ENCODE results near the gene RXFP3. TPM values are rescaled to one million over a fixed set of nuclear protein-coding genes. Genes with fewer than 3 reads are reported as not detected.

RXFP3 gene
- under 0.01 TPM in 1 of 2 replicates, not detected in the other for total RNA-seq

GRCh38 chr5:33936381-33937016, at the start of gene RXFP3:
Gene RXFP3 (plus strand): TSS chr5:33936386. CDS start chr5:33936741, 355 bp downstream.

GRCh38 chr5:33891788-33892619, 44.2 kb upstream of the RXFP3 start, which contains the start of gene ADAMTS12:
Gene ADAMTS12 (minus strand): TSS chr5:33891990. CDS start chr5:33891856, 134 bp downstream.

GRCh38 chr5:33984671-33985124, 48.5 kb downstream of the RXFP3 start, which contains the start of gene SLC45A2:
Gene SLC45A2 (minus strand): TSS chr5:33984693. CDS start chr5:33984583, 110 bp downstream.

Other genes with a start within 250 kb of the RXFP3 start
- 14.7 and 16.3 TPM in 2 replicates for gene ADAMTS12, start 44.4 kb upstream of the RXFP3 start, total RNA-seq
- gene SLC45A2, start 48.3 kb downstream of the RXFP3 start, total RNA-seq = under 0.01 TPM in 1 of 2 replicates, not detected in the other
- 12.4 and 13.2 TPM in 2 replicates for gene AMACR, start 71.7 kb downstream of the RXFP3 start, total RNA-seq
- gene C1QTNF3, start 106.8 kb downstream of the RXFP3 start, total RNA-seq = 0.34 and 0.59 TPM in 2 replicates

All from bronchus fibroblast of lung (primary cell).